ENCODE data around the gene LIX1L. TPM values are rescaled to one million over a fixed set of nuclear protein-coding genes. Genes with fewer than 3 reads are reported as not detected.

Gene LIX1L
- total and polyA plus RNA-seq, 2 donors (not counting 3 experiments of a cell fraction or from before 2014, with no cell fraction given): 54.9 to 56.4 TPM

DNA sequence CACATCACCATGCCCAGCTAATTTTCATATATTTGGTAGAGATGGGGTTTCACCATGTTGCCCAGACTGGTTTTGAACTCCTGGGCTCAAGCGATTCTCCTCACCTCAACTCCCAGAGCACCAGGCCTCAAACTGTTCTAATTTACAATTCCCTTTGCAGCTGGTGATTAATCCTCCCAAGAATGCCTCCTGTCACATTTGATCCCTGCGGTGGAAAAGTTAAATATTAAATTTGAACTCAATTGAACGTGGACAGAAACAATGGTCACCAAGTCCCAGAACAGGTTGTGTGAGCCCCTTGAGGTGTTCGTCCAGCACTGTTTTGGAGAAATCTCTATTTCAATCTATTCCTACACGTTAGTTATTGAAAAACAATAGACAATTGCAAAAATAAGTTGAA, 70.2 kb downstream of the LIX1L start:
- no peak overlapping the region for H3K4me3 ChIP-seq (replicated peaks in 1 of 3; ENCODE audit: insufficient read depth in 1 of 3, low read depth in 1 of 3, low read length in 3 of 3)
- CTCF ChIA-PET: interaction anchor here (0.6 to 8.9 kb wide), 3 partner anchors 20 to 41 kb away, joined by 3 to 152 read pairs (median 21); partner anchors contain the start of genes NUDT17 and PIAS3
- H3K36me3 ChIP-seq (ENCODE audit: control insufficient read depth in 2 of 2, extremely low read depth in 1 of 2, insufficient read depth in 2 of 2, low read length in 2 of 2): no peaks in the 10 kb centered on the region
- DNase-seq (ENCODE audit: low read depth, low spot score) (no peak), FAIRE-seq (no peak)
- no peak for TF ChIP-seq POLR2AphosphoS5 (IDR thresholded peaks at IDR 0.05; ENCODE audit: insufficient read depth, low read depth, low read length)
- no peak for TF ChIP-seq EZH2 (IDR thresholded peaks at IDR 0.05; ENCODE audit: borderline replicate concordance, low read depth, low read length, severe bottlenecking)
- no peak for TF ChIP-seq FOS (IDR thresholded peaks at IDR 0.05; ENCODE audit: borderline replicate concordance, insufficient read depth, low read length)
- TF ChIP-seq JUN (IDR thresholded peaks at IDR 0.05; ENCODE audit: borderline replicate concordance, insufficient read depth, insufficient read length, low read depth): no peak
- TF ChIP-seq POLR2A (IDR thresholded peaks at IDR 0.05; ENCODE audit: low read depth, low read length): no peak
- no peak for TF ChIP-seq GATA2 (IDR thresholded peaks at IDR 0.05; ENCODE audit: insufficient read depth, insufficient read length, low read depth, low read length)
- TF ChIP-seq, protein P1, sequence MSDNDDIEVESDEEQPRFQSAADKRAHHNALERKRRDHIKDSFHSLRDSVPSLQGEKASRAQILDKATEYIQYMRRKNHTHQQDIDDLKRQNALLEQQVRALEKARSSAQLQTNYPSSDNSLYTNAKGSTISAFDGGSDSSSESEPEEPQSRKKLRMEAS (IDR thresholded peaks at IDR 0.05; ENCODE audit: insufficient read depth, insufficient read length): no peak
- TF ChIP-seq MYC (IDR thresholded peaks at IDR 0.05; ENCODE audit: low read depth, low read length): no peak
- no peak for TF ChIP-seq CTCF (IDR thresholded peaks at IDR 0.05; ENCODE audit: extremely low read depth in 1 of 2, insufficient read depth in 1 of 2, low read depth in 1 of 2, low read length in 2 of 2)
- H3K27ac ChIP-seq (ENCODE audit: insufficient read depth, low read depth, low read length): no peak overlapping the region
- H3K79me2 ChIP-seq (ENCODE audit: control insufficient read depth, insufficient read depth, low read length): no peaks in the 10 kb centered on the region
- H2AFZ ChIP-seq (ENCODE audit: low read depth, low read length): no peak overlapping the region
- no peaks in the 10 kb centered on the region for H3K9me1 ChIP-seq (replicated peaks; ENCODE audit: control insufficient read depth, extremely low read depth, insufficient read depth, low read length)
- H3K9ac ChIP-seq (replicated peaks; ENCODE audit: extremely low read depth, insufficient read depth, low read length): no peak overlapping the region
- H3K4me2 ChIP-seq (ENCODE audit: insufficient read depth, low read length): no peak overlapping the region
- no peaks in the 10 kb centered on the region for H4K20me1 ChIP-seq (replicated peaks; ENCODE audit: control insufficient read depth, extremely low read depth, insufficient read depth, low read length)
- no peaks in the 10 kb centered on the region for H3K9me3 ChIP-seq (replicated peaks; ENCODE audit: control insufficient read depth, insufficient read depth, low read length)
- peaks cover 37% of the 10 kb centered on the region for H3K4me1 ChIP-seq (ENCODE audit: control insufficient read depth, extremely low read depth, insufficient read depth, low read length)
- POLR2A ChIA-PET: no interaction called here
- no peaks in the 10 kb centered on the region for H3K27me3 ChIP-seq (ENCODE audit: control insufficient read depth in 2 of 2, insufficient read depth in 2 of 2, low read length in 2 of 2)
- BruUV-seq (replicated peaks): no TSS peak
- intact Hi-C loops (cut with micrococcal nuclease): no loop called here
- dilution Hi-C loops (cut with MboI; ENCODE audit: extremely low pct_ligation_motif_present, low sequenced_read_pairs): no loop called here
